BE2C (cell line): ENCODE data around the gene IVD.
"Not testable (repeated sequence)": the region's sequence is repeated elsewhere in the genome, so short reads cannot be mapped to it uniquely, and the experiment has no call there.

Source experiments
- DNase-seq: peaks from one replicate; pipeline ENCODE4 v3.0.0-alpha.2; 2020
- H3K27me3 ChIP-seq: fragments of 250-450 bp; sonication (Bioruptor Pico); 2 replicates; pipeline ENCODE4 v1.5.1; 2020; ENCODE audit warnings: mild to moderate bottlenecking
- H3K36me3 ChIP-seq: fragments of 250-450 bp; sonication (Bioruptor Pico); 2 replicates; pipeline ENCODE4 v1.5.1; 2020; ENCODE audit warnings: mild to moderate bottlenecking
- H3K4me1 ChIP-seq: fragments of 250-450 bp; sonication (Bioruptor Pico); 2 replicates; pipeline ENCODE4 v1.5.1; 2020
- H3K4me3 ChIP-seq: 2 replicates; pipeline ENCODE4 v1.5.1; 2011; ENCODE audit warnings: low read depth, low read length
- H3K9me3 ChIP-seq: fragments of 250-450 bp; sonication (Bioruptor Pico); 2 replicates; pipeline ENCODE4 v1.5.1; 2020
- CTCF ChIP-seq: IDR thresholded peaks from 2 replicates; pipeline ENCODE4 v1.5.1; 2012; ENCODE audit warnings: mild to moderate bottlenecking, low read depth, low read length

Gene IVD

GRCh38 chr15:40449275-40449674 lies 43.7 kb downstream of the IVD start:
- no peaks in the 10 kb centered on the region for H3K9me3 ChIP-seq
- TF ChIP-seq CTCF = no peak
- H3K27me3 ChIP-seq = no peaks in the 10 kb centered on the region
- no peak for DNase-seq
- H3K4me3 ChIP-seq = no peak overlapping the region
- peaks cover 4% of the 10 kb centered on the region for H3K4me1 ChIP-seq
- no peaks in the 10 kb centered on the region for H3K36me3 ChIP-seq

GRCh38 chr15:40450047-40450446 lies 44.5 kb downstream of the IVD start:
- Histone ChIP-seq H3K36me3 (no peaks in the 10 kb centered on the region), H3K27me3 (no peaks in the 10 kb centered on the region), H3K9me3 (no peaks in the 10 kb centered on the region), H3K4me1 (peaks cover 8% of the 10 kb centered on the region), H3K4me3 (no peak overlapping the region)
- no peak for TF ChIP-seq CTCF
- DNase-seq = no peak

GRCh38 chr15:40451527-40452158 lies 46.0 kb downstream of the IVD start:
- no peak overlapping the region for H3K4me3 ChIP-seq
- peaks cover 15% of the 10 kb centered on the region for H3K4me1 ChIP-seq
- H3K27me3 ChIP-seq = no peaks in the 10 kb centered on the region
- no peak for TF ChIP-seq CTCF
- H3K36me3 ChIP-seq = no peaks in the 10 kb centered on the region
- no peak for DNase-seq
- no peaks in the 10 kb centered on the region for H3K9me3 ChIP-seq

GRCh38 chr15:40452296-40453090 lies 46.9 kb downstream of the IVD start:
- H3K4me1 ChIP-seq = peaks cover 15% of the 10 kb centered on the region
- no peaks in the 10 kb centered on the region for H3K9me3 ChIP-seq
- no peaks in the 10 kb centered on the region for H3K36me3 ChIP-seq
- no peak for DNase-seq
- TF ChIP-seq CTCF = no peak
- H3K4me3 ChIP-seq = no peak overlapping the region
- no peaks in the 10 kb centered on the region for H3K27me3 ChIP-seq

GRCh38 chr15:40453941-40454340 lies 48.3 kb downstream of the IVD start:
- not testable (repeated sequence) for H3K36me3 ChIP-seq, H3K9me3 ChIP-seq, H3K4me3 ChIP-seq, DNase-seq, H3K27me3 ChIP-seq
- H3K4me1 ChIP-seq = peaks cover 15% of the 10 kb centered on the region

- Histone ChIP-seq H3K4me1 (peaks cover 15% of the 10 kb centered on the region), H3K9me3 (no peaks in the 10 kb centered on the region), H3K27me3 (no peaks in the 10 kb centered on the region), H3K36me3 (peaks cover 14% of the 10 kb centered on the region), H3K4me3 (no peak overlapping the region)
- TF ChIP-seq CTCF = no peak
- DNase-seq = no peak
These were observed 49.4 kb downstream of the IVD start for GRCh38 chr15:40454904-40455391.
